Activated CD8-positive, alpha-beta memory T cell treated with anti-CD3 and anti-CD28 coated beads for 1 hour (primary cell): ENCODE measurements around the gene SLC30A5.
"Not testable (repeated sequence)": the region's sequence is repeated elsewhere in the genome, so short reads cannot be mapped to it uniquely, and the experiment has no call there.

Source experiments
- DNase-seq, 2 donors: peaks; one replicate each; pipeline ENCODE4 v3.0.0-alpha.2; 2020; ENCODE audit warnings: low read depth in 1 of 2; ENCODE audit errors: extremely low read depth in 1 of 2

SLC30A5 gene

GRCh38 chr5:69103521-69103920 is 9.7 kb downstream of the SLC30A5 start:
- DNase-seq, result no peak

- DNase-seq, result no peak
These were observed 12.4 kb downstream of the SLC30A5 start for GRCh38 chr5:69105996-69106906.

- not testable (repeated sequence) for DNase-seq
These were observed 14.6 kb downstream of the SLC30A5 start for GRCh38 chr5:69108367-69108766.

- DNase-seq, result no peak
These were observed 20.0 kb downstream of the SLC30A5 start for GRCh38 chr5:69113851-69114250.

GRCh38 chr5:69115526-69115925 is 21.7 kb downstream of the SLC30A5 start:
- no peak for DNase-seq

- no peak for DNase-seq
These were observed 35.6 kb downstream of the SLC30A5 start for GRCh38 chr5:69129413-69129812.

GRCh38 chr5:69130241-69130640 is 36.4 kb downstream of the SLC30A5 start:
- DNase-seq, result no peak

GRCh38 chr5:69131304-69131703 is 37.5 kb downstream of the SLC30A5 start:
- no peak for DNase-seq

- DNase-seq, result no peak
These were observed 40.3 kb downstream of the SLC30A5 start for GRCh38 chr5:69134126-69134525.

- no peak for DNase-seq
These were observed 42.5 kb downstream of the SLC30A5 start for GRCh38 chr5:69136293-69136692.

- not testable (repeated sequence) for DNase-seq
These were observed 43.4 kb downstream of the SLC30A5 start for GRCh38 chr5:69137208-69137607.

- no peak for DNase-seq
These were observed 44.0 kb downstream of the SLC30A5 start for GRCh38 chr5:69137807-69138206.

GRCh38 chr5:69138766-69139165 is 45.0 kb downstream of the SLC30A5 start:
- DNase-seq, result no peak

- DNase-seq, result not testable (repeated sequence)
These were observed 46.4 kb downstream of the SLC30A5 start for GRCh38 chr5:69140239-69140638.

- no peak for DNase-seq
These were observed 47.0 kb downstream of the SLC30A5 start for GRCh38 chr5:69140827-69141226.

- not testable (repeated sequence) for DNase-seq
These were observed 54.8 kb downstream of the SLC30A5 start for GRCh38 chr5:69148576-69148975.

GRCh38 chr5:69148981-69149675 is 55.3 kb downstream of the SLC30A5 start:
- no peak for DNase-seq

GRCh38 chr5:69149676-69150010 is 55.8 kb downstream of the SLC30A5 start:
- DNase-seq, result no peak

- no peak for DNase-seq
These were observed 58.9 kb downstream of the SLC30A5 start for GRCh38 chr5:69152731-69153130.

GRCh38 chr5:69156456-69156855 is 62.6 kb downstream of the SLC30A5 start:
- DNase-seq, result no peak

- DNase-seq, result no peak
These were observed 64.2 kb downstream of the SLC30A5 start for GRCh38 chr5:69158039-69158438.

- DNase-seq, result no peak
These were observed 66.8 kb downstream of the SLC30A5 start for GRCh38 chr5:69160651-69161050.
